HepG2 (cell line): ENCODE data around the gene ARHGAP35. TPM values are rescaled to one million over a fixed set of nuclear protein-coding genes. Genes with fewer than 3 reads are reported as not detected.
A peak's percentile ranks its signal among the peaks of the same experiment; 100 is the strongest.

Experiments
- ARNTL ChIP-seq: sonication (generic); formaldehyde crosslinking; IDR thresholded peaks from 2 replicates; pipeline ENCODE4 v1.4.0; 2020; ENCODE audit warnings: mild to moderate bottlenecking, missing genetic modification reagents
- CEBPG ChIP-seq: IDR thresholded peaks from 2 replicates; pipeline ENCODE4 v1.6.1; 2016
- GFI1 ChIP-seq: sonication (generic); formaldehyde crosslinking; IDR thresholded peaks from 2 replicates; pipeline ENCODE4 v1.5.0; 2020; ENCODE audit warnings: missing genetic modification reagents, mild to moderate bottlenecking, borderline replicate concordance
- HNF4G ChIP-seq, 2 experiments: sonication (generic) in 1 of 2; formaldehyde crosslinking in 1 of 2; IDR thresholded peaks; 2 replicates each; pipeline versions ENCODE4 v1.4.0 to v1.6.1; 2011 to 2020; ENCODE audit warnings: borderline replicate concordance in 2 of 2, low read depth in 2 of 2, mild to moderate bottlenecking in 2 of 2, low read length in 1 of 2, missing genetic modification reagents in 1 of 2, moderate library complexity in 1 of 2
- HOXA3 ChIP-seq: sonication (generic); formaldehyde crosslinking; IDR thresholded peaks from 2 replicates; pipeline ENCODE4 v1.5.0; 2020; ENCODE audit warnings: missing genetic modification reagents
- MTF2 ChIP-seq: sonication (generic); formaldehyde crosslinking; IDR thresholded peaks from 2 replicates; pipeline ENCODE4 v1.5.0; 2020; ENCODE audit warnings: missing genetic modification reagents, borderline replicate concordance
- NFKB2 ChIP-seq: sonication (generic); formaldehyde crosslinking; IDR thresholded peaks from 2 replicates; pipeline ENCODE4 v1.4.0; 2020; ENCODE audit warnings: missing genetic modification reagents, borderline replicate concordance
- PATZ1 ChIP-seq: sonication (generic); formaldehyde crosslinking; IDR thresholded peaks from 2 replicates; pipeline ENCODE4 v1.4.0; 2020; ENCODE audit warnings: missing genetic modification reagents
- SRSF4 ChIP-seq: fragments of 200-400 bp; formaldehyde crosslinking; IDR thresholded peaks from one replicate; pipeline ENCODE4 v1.6.1; 2018; ENCODE audit warnings: mild to moderate bottlenecking, low read depth, low read length, moderate library complexity; ENCODE audit not compliant: poor library complexity, severe bottlenecking
- XRCC5 ChIP-seq: fragments of 200-400 bp; formaldehyde crosslinking; optimal IDR thresholded peaks from 2 replicates; pipeline ENCODE3; 2017; ENCODE audit warnings: mild to moderate bottlenecking, low read length
- ZBTB2 ChIP-seq: sonication (generic); formaldehyde crosslinking; IDR thresholded peaks from 2 replicates; pipeline ENCODE4 v1.8.0; 2022; ENCODE audit warnings: low read depth, missing genetic modification reagents
- ZNF572 ChIP-seq: sonication (generic); formaldehyde crosslinking; IDR thresholded peaks from 2 replicates; pipeline ENCODE4 v1.5.1; 2020; ENCODE audit warnings: mild to moderate bottlenecking, missing genetic modification reagents
- ZNF780A ChIP-seq: sonication (generic); formaldehyde crosslinking; IDR thresholded peaks from 2 replicates; pipeline ENCODE4 v1.8.0; 2022; ENCODE audit warnings: mild to moderate bottlenecking, missing genetic modification reagents, moderate library complexity
- polyA plus RNA-seq, 8 experiments: library from polyadenylated mRNA; depleted of rRNA in 3 of 8; stranded (reverse) in 7 of 8; unstranded in 1 of 8; fragments of >200 nt; fragmentation: Illumina TruSeq in 4 of 8; extraction: Trizol in 4 of 8; gene quantifications; 2 replicates each; pipeline versions ENCODE4 v1.2.1 to v1.2.3, GENCODE V29; 2011 to 2016; ENCODE audit warnings: low read depth in 4 of 8, missing spikeins in 1 of 8, mixed read lengths in 1 of 8; ENCODE audit not compliant: insufficient read depth in 1 of 8
- total RNA-seq, 5 experiments: library from RNA; depleted of rRNA; stranded (reverse); fragments of >200 nt; fragmentation: Illumina TruSeq; extraction: Trizol; gene quantifications; 2 replicates each; pipeline ENCODE4 v1.2.3, GENCODE V29; 2016; ENCODE audit warnings: low read depth in 1 of 5
- TF ChIP-seq, protein P1 (sequence below), 2 experiments: fragments of 450-650 bp in 1 of 2; sonication (generic) in 1 of 2; formaldehyde crosslinking; IDR thresholded peaks; 2 replicates each; pipeline versions ENCODE4 v1.5.0 to v1.8.0; 2020 to 2022; ENCODE audit warnings: mild to moderate bottlenecking in 1 of 2, missing genetic modification reagents in 1 of 2
- TF ChIP-seq, protein P2 (sequence below): sonication (generic); formaldehyde crosslinking; IDR thresholded peaks from 2 replicates; pipeline ENCODE4 v1.4.0; 2020; ENCODE audit warnings: mild to moderate bottlenecking, low read depth, missing genetic modification reagents
- TF ChIP-seq, protein P3 (sequence below): sonication (generic); formaldehyde crosslinking; conservative IDR thresholded peaks from 2 replicates; pipeline ENCODE4 v1.4.0; 2020; ENCODE audit warnings: missing genetic modification reagents
- TF ChIP-seq, protein P4 (sequence below): sonication (generic); formaldehyde crosslinking; IDR thresholded peaks from 2 replicates; pipeline ENCODE4 v1.4.0; 2020; ENCODE audit warnings: mild to moderate bottlenecking, missing genetic modification reagents
- TF ChIP-seq, protein P5 (sequence below): IDR thresholded peaks from 2 replicates; pipeline ENCODE4 v1.6.1; 2018; ENCODE audit warnings: missing genetic modification reagents

ARHGAP35 gene
- total and polyA plus RNA-seq, 2 of the 13 experiments (the other 11 are each of a cell fraction or from before 2014, with no cell fraction given): 30.1 to 30.2 TPM

DNA sequence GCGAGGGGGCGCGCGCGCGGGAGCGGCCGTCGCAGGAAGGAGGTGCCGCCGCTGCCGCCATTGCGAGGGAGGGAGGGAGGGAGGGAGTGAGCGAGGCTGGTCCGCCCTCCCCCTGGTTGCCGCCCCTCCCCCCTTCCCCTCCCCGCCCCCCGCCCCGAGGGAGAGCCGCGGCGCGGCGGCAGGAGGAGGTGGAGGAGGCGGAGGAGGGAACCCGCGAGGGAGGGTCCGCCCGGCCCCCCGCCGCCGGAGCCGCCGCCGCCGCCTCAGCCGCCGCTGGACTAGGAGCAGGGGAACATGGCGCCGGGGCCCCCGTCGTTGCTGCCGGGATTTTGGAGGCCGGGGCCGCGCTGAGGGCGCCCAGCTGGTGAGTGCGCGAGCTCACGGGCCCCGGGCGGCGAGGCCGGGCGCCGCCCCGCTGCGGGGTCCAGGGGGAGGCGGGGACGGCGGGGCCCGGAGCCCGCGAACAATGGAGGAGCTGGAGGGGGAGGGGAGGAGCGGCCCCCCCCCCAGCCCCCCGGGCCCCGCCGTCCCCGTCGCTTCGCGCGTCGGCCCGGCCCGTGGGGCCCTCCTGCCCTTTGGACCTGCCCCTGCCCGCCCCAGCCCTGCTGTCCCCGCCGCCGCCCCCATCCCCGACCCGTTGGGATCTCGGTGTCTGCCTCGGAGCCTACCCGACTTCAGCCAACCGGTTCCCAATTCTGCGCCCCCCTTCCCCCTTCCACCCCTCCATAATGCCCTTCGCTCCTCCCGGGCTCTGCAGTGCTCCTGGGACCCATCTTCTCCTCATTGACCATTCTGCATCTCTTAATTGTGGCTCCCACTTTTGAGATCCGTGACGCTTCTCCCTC is at the start of gene ARHGAP35 (continued):
- TF ChIP-seq, protein P1, sequence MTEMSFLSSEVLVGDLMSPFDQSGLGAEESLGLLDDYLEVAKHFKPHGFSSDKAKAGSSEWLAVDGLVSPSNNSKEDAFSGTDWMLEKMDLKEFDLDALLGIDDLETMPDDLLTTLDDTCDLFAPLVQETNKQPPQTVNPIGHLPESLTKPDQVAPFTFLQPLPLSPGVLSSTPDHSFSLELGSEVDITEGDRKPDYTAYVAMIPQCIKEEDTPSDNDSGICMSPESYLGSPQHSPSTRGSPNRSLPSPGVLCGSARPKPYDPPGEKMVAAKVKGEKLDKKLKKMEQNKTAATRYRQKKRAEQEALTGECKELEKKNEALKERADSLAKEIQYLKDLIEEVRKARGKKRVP (CRISPR knock-in tag; IDR thresholded peaks at IDR 0.05): no peak
- TF ChIP-seq HOXA3 (CRISPR knock-in tag) (0 out of 2 replicates have a peak, but pooled peaks have one; percentile 1), PATZ1 (CRISPR knock-in tag) (peak; percentile 73), ZNF780A (CRISPR knock-in tag) (no peak), NFKB2 (no peak), MTF2 (CRISPR knock-in tag) (no peak), ZBTB2 (CRISPR knock-in tag) (no peak), GFI1 (CRISPR knock-in tag) (no peak), CEBPG (CRISPR knock-in tag) (no peak), XRCC5 (no peak), HNF4G (IDR thresholded peaks at IDR 0.05; ENCODE audit: borderline replicate concordance, low read depth, low read length) (peak; percentile 58; the same call in 1 of the 2 replicates), HNF4G (CRISPR knock-in tag; IDR thresholded peaks at IDR 0.05; ENCODE audit: borderline replicate concordance, low read depth) (no peak; the same call in 1 of the 2 replicates), ZNF572 (CRISPR knock-in tag) (no peak), ARNTL (CRISPR knock-in tag) (no peak), SRSF4 (no peak)
- TF ChIP-seq, protein P2, sequence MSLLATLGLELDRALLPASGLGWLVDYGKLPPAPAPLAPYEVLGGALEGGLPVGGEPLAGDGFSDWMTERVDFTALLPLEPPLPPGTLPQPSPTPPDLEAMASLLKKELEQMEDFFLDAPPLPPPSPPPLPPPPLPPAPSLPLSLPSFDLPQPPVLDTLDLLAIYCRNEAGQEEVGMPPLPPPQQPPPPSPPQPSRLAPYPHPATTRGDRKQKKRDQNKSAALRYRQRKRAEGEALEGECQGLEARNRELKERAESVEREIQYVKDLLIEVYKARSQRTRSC (CRISPR knock-in tag): no peak
- TF ChIP-seq, protein P3, sequence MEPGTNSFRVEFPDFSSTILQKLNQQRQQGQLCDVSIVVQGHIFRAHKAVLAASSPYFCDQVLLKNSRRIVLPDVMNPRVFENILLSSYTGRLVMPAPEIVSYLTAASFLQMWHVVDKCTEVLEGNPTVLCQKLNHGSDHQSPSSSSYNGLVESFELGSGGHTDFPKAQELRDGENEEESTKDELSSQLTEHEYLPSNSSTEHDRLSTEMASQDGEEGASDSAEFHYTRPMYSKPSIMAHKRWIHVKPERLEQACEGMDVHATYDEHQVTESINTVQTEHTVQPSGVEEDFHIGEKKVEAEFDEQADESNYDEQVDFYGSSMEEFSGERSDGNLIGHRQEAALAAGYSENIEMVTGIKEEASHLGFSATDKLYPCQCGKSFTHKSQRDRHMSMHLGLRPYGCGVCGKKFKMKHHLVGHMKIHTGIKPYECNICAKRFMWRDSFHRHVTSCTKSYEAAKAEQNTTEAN (CRISPR knock-in tag): no peak
- TF ChIP-seq, protein P4, sequence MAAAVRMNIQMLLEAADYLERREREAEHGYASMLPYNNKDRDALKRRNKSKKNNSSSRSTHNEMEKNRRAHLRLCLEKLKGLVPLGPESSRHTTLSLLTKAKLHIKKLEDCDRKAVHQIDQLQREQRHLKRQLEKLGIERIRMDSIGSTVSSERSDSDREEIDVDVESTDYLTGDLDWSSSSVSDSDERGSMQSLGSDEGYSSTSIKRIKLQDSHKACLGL (CRISPR knock-in tag): no peak
- TF ChIP-seq, protein P5, sequence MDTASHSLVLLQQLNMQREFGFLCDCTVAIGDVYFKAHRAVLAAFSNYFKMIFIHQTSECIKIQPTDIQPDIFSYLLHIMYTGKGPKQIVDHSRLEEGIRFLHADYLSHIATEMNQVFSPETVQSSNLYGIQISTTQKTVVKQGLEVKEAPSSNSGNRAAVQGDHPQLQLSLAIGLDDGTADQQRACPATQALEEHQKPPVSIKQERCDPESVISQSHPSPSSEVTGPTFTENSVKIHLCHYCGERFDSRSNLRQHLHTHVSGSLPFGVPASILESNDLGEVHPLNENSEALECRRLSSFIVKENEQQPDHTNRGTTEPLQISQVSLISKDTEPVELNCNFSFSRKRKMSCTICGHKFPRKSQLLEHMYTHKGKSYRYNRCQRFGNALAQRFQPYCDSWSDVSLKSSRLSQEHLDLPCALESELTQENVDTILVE (CRISPR knock-in tag): no peak
